ENCODE data around the gene GPI.

GPI gene

GRCh38 chr19:34353546-34353945 is 11.4 kb upstream of the GPI start:
- TF ChIP-seq MYC (IDR thresholded peaks at IDR 0.05; ENCODE audit: low read depth, low read length), result no peak
- no peak for TF ChIP-seq POLR2A (IDR thresholded peaks at IDR 0.05; ENCODE audit: extremely low read depth, insufficient read length)
- TF ChIP-seq CTCF (IDR thresholded peaks at IDR 0.05; ENCODE audit: low read depth, low read length), result no peak
- no peak for TF ChIP-seq MAX (IDR thresholded peaks at IDR 0.05; ENCODE audit: low read depth, low read length)
- DNase-seq (ENCODE audit: low read depth), result no peak
- no peak overlapping the region for H3K4me3 ChIP-seq (ENCODE audit: low read depth, low read length)

DNA sequence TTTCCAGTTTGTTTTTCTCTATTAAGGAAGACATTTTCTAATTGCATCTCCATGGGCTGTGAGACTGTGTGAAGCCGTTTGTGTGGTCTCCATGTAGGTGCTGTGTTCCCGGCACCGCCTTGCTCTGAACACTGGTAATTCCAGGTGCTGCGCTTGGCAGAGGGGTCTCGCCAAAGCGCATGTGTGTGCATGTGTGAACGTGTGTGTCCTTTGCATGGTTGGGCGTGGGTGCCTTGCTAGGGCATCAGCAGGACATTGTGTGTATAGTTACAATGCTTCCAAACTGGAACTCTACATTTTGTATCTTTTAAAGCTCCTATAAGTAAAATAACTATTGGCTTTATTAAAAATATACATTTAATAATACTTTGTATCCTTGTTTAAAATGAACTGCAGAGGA is 9.8 kb upstream of the GPI start:
- TF ChIP-seq CTCF (IDR thresholded peaks at IDR 0.05; ENCODE audit: low read depth, low read length) (no peak), POLR2A (IDR thresholded peaks at IDR 0.05; ENCODE audit: extremely low read depth, insufficient read length) (no peak), MYC (IDR thresholded peaks at IDR 0.05; ENCODE audit: low read depth, low read length) (no peak), MAX (IDR thresholded peaks at IDR 0.05; ENCODE audit: low read depth, low read length) (no peak)
- H3K4me3 ChIP-seq (ENCODE audit: low read depth, low read length), result no peak overlapping the region
- no peak for DNase-seq (ENCODE audit: low read depth)

DNA sequence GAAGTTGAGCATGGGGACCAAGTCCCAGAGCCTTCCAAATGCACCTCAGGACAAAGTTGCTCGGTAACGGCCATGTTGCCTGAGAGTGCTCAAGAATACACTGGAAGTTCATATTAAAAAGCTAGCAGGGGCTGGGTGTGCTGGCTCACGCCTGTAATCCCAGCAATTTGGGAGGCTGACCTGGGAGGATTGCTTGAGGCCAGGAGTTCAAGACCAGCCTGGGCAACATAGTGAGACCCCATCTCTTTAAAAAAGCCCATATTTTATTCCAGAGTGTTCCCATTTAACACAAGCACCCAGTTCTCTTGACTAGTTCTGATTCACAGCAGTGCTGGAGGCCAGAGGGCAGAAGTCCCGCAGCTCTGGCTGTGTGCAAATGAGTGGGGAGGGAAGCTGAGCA is 8.1 kb upstream of the GPI start:
- no peak overlapping the region for H3K4me3 ChIP-seq (ENCODE audit: low read depth, low read length)
- TF ChIP-seq MYC (IDR thresholded peaks at IDR 0.05; ENCODE audit: low read depth, low read length) (no peak), CTCF (IDR thresholded peaks at IDR 0.05; ENCODE audit: low read depth, low read length) (no peak), MAX (IDR thresholded peaks at IDR 0.05; ENCODE audit: low read depth, low read length) (no peak), POLR2A (IDR thresholded peaks at IDR 0.05; ENCODE audit: extremely low read depth, insufficient read length) (no peak)
- DNase-seq (ENCODE audit: low read depth), result no peak

DNA sequence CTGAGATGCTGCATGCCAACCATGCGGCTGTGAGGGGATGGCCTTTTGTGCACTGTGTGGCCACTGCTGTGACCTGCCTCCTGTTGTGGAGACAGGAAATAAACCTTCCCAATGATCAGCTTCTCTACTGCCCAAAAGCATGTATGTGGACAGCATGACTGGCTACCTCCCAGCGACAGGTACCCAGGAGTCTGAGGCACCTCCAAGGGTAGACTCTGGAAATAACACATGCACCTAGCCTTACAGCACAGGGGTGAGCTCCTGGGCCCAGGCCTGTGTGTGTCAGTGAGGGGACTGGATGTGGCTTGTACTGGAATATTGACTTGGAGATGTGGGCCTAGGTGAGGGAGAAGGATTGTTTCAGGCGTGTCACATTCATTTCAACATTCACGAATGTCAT is 7.6 kb upstream of the GPI start:
- H3K4me3 ChIP-seq (ENCODE audit: low read depth, low read length), result no peak overlapping the region
- DNase-seq (ENCODE audit: low read depth), result no peak
- TF ChIP-seq MAX (IDR thresholded peaks at IDR 0.05; ENCODE audit: low read depth, low read length) (no peak), CTCF (IDR thresholded peaks at IDR 0.05; ENCODE audit: low read depth, low read length) (no peak), POLR2A (IDR thresholded peaks at IDR 0.05; ENCODE audit: extremely low read depth, insufficient read length) (no peak), MYC (IDR thresholded peaks at IDR 0.05; ENCODE audit: low read depth, low read length) (no peak)

DNA sequence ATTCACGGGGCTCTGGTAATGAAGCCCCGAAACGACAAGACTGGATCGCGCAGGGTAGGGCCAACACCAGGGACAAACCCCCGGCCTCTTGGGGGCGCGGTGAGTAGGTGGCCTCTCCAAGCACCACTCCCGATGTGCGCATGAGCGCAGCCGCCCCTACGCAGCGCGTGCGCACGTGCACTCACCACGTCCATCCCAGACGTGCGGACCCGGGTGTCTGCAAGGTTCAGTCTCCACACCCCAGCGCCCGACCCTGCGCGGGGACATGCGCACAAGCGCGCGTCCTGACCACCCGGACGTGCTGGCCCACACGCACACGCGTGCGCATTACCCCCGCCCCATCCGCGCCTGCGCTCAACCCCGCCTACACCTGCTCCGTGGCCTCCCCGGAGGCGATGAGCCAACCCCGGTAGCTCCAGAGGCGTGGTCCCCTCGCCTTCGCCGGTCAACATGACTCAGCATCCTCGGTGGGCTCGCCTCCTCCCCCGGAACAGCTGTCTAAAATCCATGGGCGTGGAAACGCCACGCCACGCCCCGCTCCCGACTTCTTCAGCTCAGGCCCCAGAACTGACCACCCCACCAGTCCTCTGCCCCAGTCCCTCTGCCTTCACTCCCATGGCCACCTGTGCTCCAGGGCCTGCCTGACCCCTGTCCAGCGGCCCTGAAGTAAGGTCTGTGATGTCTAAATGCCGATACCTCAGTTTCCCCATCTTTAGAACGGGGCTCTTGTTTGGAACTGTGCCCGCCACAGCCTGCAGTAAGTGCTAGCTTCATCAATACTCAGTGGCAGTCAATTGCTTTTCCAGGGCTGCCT is 5.6 kb upstream of the GPI start:
- TF ChIP-seq MAX (IDR thresholded peaks at IDR 0.05; ENCODE audit: low read depth, low read length) (peak; percentile 97), MYC (IDR thresholded peaks at IDR 0.05; ENCODE audit: low read depth, low read length) (peak; percentile 74), CTCF (IDR thresholded peaks at IDR 0.05; ENCODE audit: low read depth, low read length) (peak; percentile 55), POLR2A (IDR thresholded peaks at IDR 0.05; ENCODE audit: extremely low read depth, insufficient read length) (peak; percentile 28)
- DNase-seq (ENCODE audit: low read depth), result peak; percentile 97
- H3K4me3 ChIP-seq (ENCODE audit: low read depth, low read length), result peak overlapping the region; percentile 57
